Hippocampal formation (tissue), 2 donors: Measurements from ENCODE around the gene PGS1.

Experiments used
- DNase-seq, 2 donors: peaks; one replicate each; lab custom pipeline; 2025; lab: John Stamatoyannopoulos, UW

Gene PGS1

DNA sequence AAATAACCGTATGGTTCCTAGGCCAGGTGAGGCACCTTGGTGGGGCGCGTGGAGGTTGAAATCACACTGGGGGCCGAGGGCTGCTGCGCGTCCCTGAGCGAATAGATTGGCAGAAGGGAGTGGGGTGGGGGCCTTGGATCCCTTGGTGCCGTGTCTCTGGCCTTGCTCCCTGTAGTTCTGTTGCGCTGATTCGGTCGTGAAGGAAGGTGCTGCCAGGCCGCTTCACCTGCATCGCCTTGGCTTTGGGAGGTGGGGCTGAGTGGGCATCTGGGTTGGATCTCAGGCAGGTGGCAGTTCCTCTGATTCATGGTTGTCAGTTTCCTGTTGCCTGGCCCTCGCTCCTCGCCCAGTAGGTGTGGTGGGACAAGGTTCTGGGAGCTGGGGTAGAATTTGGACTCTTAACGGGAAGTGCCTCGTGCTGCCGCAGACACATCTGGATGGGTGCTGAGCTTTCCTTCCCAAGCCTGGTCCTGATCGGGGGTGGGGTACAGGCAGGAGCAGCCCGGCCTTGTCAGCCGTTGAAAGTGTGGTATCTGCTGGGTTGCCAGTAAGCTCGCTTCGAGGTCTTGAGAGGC is 30.1 kb downstream of the PGS1 start:
- no peak for DNase-seq

GRCh38 chr17:78409191-78409928 is 30.9 kb downstream of the PGS1 start:
- DNase-seq = no peak

- no peak for DNase-seq
Observed at GRCh38 chr17:78411241-78411857, 32.9 kb downstream of the PGS1 start.

- DNase-seq = no peak
Observed at GRCh38 chr17:78412403-78412802, 34.0 kb downstream of the PGS1 start.

- no peak for DNase-seq
Observed at GRCh38 chr17:78414178-78415162, 36.0 kb downstream of the PGS1 start.

- no peak for DNase-seq
Observed at GRCh38 chr17:78415821-78416711, 37.6 kb downstream of the PGS1 start.

GRCh38 chr17:78416791-78417530 is 38.5 kb downstream of the PGS1 start:
- peak in 1 of 2 donors; percentile 7 for DNase-seq

DNA sequence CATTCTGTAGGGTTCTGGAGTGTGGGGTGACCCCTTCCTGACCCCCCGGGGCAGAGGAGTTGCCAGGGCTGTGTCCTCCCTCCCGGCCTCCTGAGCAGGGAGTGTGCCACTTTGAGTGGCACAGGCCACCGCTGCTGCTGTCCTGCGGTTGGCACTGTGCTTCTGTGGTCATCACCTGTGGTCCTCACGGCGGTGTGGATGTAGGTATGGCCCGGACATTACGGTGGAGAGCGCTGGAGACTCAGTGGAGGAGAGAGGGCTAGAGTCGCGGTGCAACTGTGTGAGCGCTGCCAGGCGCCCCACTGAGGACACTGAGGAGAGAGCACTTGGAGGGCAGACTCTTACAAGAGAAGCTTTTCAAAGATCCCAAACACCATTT is 39.1 kb downstream of the PGS1 start:
- DNase-seq = no peak

DNA sequence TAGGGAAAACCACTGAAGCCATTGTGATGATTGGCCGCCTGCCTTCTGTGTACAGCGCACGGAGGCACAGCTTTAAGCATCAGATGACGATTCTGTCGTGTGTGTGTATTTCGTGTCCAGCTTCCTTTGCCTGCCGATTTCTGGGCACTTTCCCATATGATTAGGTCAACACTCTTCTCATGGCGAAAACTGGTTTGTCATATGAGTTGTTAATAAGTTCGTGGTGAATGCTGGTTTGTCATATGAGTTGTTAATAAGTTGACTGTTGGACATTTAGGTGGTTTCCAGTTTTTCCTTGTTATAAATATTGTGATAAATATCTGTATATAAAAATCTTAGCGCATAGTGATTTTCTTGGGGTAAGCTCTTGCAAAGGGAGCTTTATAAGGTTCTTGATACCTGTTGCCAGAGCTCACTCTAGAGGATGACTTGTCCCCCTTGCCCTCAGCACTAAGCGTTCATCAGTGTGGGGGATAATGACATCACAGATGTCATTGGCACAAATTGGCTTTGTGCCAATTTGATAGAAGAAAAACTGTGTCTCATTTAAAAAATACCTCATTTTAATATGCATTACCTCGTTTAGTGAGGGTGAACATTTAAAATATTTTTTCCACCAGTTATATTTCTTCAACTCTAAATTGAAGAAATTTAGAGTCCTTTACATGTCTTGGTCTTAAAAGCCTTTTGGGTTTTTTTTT is 40.0 kb downstream of the PGS1 start:
- no peak for DNase-seq

- DNase-seq = no peak
Observed at GRCh38 chr17:78419970-78420815, 41.7 kb downstream of the PGS1 start.

DNA sequence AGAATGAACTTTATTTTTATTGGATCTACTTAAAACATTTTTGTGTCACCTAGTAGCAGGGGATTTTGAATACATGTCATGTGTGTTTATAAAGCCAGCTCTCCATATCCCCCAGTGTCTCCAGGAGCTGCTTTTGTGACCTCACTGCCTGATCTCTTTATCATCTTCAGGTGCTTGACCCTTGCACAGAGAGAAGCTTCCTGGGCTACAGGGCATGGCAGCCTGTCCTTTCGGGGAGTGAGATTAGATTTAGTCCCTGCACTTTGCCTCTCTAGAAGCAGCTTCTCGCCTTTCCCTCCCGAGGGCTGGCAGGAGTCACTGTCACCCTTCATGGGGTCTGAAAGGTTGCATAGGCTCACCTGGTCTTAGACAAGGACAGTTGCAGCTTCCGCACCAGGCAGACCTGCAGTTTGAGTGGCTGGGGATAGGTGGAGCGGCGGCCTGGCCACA is 42.7 kb downstream of the PGS1 start:
- no peak for DNase-seq

DNA sequence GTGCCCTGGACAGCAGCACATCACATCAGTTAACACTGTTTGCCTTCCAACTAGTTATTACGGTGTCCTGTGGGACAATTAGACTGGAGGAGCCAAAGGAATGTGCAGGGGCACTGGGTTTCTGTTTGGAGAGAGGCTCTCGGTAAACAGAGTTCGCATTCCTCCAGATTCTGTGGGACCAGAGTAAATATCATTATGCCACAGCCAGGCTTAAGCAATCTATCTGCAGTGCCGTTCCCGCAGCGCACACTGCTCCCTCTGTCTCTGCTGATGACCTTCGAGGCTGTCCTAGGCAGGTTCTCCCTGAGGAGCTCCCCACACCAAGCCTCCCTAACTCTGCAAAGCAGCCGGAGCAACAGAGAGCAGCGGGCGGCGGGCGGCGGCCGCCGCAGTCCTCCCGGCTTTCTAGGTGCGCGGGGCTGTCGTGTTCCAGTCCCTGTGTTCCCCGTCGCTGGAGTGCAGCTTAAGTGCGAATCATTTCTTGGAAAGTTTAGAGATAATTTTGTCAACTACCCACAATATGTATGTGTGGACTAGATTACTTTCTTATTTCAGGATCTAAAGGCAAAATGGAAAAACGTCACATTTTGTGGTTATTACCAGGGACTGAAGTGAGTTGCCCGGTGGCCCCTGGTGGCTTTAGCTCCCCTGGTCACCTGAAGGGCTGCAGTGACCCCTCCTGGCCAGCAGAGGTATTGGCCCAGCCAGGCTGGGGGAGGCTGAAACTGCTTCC is 43.3 kb downstream of the PGS1 start:
- peak; percentile 63 to 67 for DNase-seq

DNA sequence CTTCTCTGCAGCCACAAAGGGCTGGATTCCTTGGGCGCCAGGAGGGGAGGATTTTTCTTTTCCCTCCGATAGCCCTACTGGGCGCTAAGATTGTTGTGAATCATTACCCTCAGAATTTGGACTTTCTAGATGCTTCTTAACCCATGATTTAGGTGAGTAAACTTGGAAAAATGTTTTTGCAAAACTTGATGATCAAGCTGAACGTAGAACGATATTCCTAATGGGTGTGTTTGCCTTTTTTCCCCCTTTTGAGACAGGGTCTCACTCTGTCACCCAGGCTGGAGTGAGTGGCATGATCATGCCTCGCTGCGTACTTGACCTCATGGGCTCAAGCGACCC is 43.8 kb downstream of the PGS1 start:
- DNase-seq = no peak

DNA sequence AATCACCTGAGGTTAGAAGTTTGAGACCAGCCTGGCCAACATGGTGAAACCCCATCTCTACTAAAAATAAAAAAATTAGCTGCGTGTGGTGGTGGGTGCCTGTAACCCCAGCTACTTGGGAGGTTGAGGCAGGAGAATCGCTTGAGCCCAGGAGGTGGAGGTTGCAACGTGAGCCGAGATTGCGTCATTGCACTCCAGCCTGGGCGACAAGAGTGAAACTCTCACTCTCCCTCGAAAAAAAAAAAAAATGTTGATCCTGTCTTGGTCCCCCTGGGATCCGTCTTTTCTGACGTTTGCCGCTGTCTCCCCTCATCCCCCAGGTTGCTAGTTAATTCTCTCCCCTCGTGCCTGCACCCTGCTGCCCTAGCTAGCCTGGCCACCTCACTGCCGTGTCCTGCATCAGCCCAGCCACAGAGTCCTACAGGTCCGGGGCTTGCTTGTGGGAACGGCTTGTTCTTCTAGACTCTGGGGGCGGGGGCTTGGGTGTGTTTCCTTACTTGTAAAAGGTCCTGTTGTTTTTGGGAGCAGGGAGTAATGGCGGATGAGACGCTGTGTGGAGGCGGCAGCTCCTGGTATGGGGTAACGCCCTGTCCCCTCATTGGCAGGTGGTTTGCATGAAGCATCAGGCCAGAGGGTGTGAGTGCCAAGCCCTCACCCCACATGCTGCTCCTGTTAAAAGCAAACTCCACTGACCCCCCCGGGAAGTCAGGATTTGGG is 44.6 kb downstream of the PGS1 start:
- no peak for DNase-seq

GRCh38 chr17:78423961-78424675 is 45.7 kb downstream of the PGS1 start:
- DNase-seq = no peak

DNA sequence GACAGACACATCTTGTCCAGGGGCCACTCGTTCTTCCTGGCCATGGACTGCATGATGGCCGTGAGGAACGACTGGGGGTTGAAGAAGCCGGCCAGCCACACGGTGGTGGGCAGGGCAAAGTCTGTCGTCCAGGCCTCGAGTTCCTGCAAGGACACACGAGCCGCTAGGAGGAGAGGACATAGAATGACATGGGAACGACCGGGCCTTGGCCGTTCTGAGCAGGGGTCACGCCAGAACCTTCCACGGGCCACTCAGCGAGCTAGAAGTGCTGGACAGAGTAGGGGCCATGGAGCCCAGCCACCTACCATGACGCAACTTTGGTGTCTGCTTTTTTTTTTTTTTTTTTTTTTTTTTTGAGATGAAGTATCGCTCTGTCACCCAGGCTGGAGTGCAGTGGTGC is 47.0 kb downstream of the PGS1 start:
- no peak for DNase-seq
